Raji (cell line): ENCODE results near the gene ITPRID1.

ENCODE experiments used
- POLR2A ChIP-seq: IDR thresholded peaks from 2 replicates; pipeline ENCODE4 v1.6.1; 2011; ENCODE audit warnings: low read depth, low read length, control low read depth; ENCODE audit not compliant: insufficient read depth

The ITPRID1 gene

GRCh38 chr7:31513790-31514189 is at the start of gene ITPRID1:
Gene ITPRID1 (plus strand): TSS chr7:31514090. CDS start chr7:31553025, 38,935 bp downstream.
- no peak for TF ChIP-seq POLR2A

DNA sequence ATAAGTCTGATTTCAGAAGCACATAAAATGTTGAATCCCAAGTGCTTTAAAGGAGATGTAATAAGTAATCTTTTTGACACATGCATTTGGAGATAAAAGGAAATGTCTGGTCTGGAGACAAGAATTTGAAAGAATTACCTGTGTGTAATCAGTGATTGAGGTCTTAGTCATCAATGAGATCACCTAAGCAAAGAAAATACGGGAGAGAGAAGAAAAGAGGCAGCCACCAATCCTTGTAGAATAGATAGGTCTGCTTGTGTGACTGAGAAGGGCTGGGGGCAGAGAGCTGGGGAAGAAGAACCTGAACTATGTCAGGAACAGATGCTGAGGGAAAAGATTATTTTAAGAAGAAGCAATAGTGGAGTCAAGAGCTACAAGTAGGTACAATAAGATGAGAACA is 49.3 kb upstream of the ITPRID1 start:
- TF ChIP-seq POLR2A = no peak

- no peak for TF ChIP-seq POLR2A
These were observed 48.6 kb upstream of the ITPRID1 start for GRCh38 chr7:31465285-31465684.

GRCh38 chr7:31466036-31466435 is 47.9 kb upstream of the ITPRID1 start:
- no peak for TF ChIP-seq POLR2A

DNA sequence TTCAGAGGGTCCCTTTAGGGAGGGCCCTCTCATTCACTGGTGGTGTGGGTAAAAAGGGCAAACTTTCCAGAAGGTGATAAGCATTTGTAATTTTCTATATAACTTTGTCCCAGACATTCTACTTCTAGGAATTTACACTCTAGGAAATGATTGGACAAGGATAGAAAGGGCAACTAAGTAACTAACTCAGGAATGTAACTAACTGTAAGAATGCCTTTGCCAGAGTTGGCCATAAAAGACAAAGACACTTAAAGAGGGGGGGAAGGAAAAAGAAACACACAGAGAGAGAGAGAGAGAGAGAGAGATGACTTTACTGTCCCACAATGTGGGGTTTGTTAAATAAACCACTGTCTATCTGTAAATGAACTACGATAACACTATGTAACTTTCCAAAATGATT is 38.5 kb upstream of the ITPRID1 start:
- no peak for TF ChIP-seq POLR2A

DNA sequence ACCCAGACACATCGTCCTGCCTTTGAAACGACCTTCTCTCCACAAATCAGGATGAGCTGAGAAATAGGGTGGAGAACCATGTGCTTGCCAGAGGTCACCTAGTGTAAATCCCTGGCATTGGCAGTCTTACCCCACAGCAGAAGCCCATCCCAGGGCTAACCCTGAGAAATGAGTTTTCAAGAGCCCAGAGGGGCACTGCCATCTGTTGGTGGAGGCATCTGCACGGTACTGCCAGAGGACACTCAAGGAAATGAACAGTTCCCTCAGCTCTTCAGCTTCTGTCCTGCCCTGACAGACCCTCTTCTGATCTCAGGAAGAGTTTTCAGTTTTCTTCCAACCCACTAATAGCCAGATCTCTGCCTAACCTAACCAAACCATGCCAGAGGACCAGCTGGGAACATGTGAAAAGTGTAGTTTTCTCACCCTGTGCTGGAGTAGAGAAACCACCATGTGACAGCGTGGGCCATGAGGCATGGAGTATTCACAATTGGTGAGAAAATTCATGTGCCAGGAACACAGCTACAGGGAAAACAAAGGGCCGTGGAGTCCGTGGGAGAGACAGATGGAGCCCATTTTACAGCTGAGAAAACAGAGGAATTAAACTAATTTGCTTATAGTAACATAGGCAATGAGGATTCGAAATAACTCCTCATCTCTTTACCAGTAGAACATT is 37.7 kb upstream of the ITPRID1 start:
- TF ChIP-seq POLR2A = no peak

GRCh38 chr7:31476941-31477677 is 36.8 kb upstream of the ITPRID1 start:
- no peak for TF ChIP-seq POLR2A

- TF ChIP-seq POLR2A = no peak
These were observed 35.9 kb upstream of the ITPRID1 start for GRCh38 chr7:31478018-31478417.

DNA sequence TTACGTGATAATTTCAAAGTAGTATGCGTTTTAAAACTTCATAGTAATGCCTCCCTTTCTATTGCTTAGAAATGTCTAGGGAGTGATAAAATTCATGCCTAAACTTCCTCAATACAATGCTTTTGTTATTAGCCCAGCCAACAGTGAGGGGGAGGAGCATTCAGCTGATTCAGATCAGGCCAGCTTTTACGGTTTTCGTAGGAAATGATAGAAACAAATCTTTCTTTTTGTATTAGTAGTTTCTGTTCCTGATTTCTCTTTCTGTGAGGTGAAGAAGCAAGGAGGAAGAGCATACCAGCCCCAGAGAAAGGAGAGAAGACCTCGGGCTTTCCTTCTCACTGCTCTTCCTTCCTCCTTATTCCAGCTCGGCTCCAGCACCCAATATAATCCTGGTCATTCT is 35.2 kb upstream of the ITPRID1 start:
- TF ChIP-seq POLR2A = no peak

DNA sequence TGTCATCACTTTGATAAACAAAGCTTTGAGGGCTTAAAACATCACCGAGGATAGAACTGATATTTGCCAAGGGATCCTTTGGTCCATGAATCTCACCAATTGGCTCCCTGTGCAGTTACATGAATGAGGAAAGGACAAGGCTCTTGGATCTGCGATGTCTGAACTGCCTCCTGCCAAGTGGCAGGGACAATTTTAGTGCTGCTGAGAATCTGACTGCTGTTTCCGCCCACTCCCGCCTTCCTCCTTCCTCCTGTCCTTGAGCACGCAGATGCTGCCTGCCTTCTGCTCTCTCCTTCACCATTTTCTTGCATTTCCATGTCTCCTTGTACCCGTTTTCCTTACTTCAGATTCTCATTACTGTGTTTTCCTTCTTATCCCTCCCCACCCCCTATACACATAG is 26.8 kb upstream of the ITPRID1 start:
- TF ChIP-seq POLR2A = no peak

- TF ChIP-seq POLR2A = no peak
These were observed 26.4 kb upstream of the ITPRID1 start for GRCh38 chr7:31487476-31487875.

GRCh38 chr7:31488562-31489203 is 25.2 kb upstream of the ITPRID1 start:
- TF ChIP-seq POLR2A = no peak

- no peak for TF ChIP-seq POLR2A
These were observed 23.0 kb upstream of the ITPRID1 start for GRCh38 chr7:31490796-31491314.

- TF ChIP-seq POLR2A = no peak
These were observed 21.8 kb upstream of the ITPRID1 start for GRCh38 chr7:31492086-31492485.

DNA sequence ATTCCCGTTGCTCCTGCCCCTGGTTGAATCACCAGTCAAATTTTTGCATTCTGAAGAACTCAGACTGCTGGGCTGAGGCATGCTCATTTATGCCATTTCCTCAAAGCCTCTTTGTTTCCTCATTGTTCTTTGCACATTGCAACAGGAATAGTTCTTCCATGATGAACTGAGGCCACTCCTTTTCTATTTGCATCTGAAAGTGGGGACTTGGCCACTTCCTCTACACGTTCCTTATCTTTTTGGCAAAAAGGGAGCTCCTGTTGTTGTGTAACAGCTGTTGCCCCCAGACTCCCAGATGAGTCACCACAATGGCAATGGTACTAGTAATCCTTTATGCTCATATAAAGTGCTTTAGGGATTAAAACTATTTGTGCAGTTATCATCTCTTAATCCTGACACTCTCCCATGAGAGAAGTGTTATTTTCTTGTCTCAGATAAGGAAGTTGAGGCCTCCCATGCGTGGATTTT is 20.1 kb upstream of the ITPRID1 start:
- TF ChIP-seq POLR2A = no peak

GRCh38 chr7:31494421-31494820 is 19.5 kb upstream of the ITPRID1 start:
- no peak for TF ChIP-seq POLR2A
